NCI-H774 (cell line): ENCODE measurements around the gene ZNF783.
"Not testable (repeated sequence)": the region's sequence is repeated elsewhere in the genome, so short reads cannot be mapped to it uniquely, and the experiment has no call there.

ENCODE experiments used
- DNase-seq: peaks from one replicate; lab custom pipeline; 2025; lab: John Stamatoyannopoulos, UW

The ZNF783 gene

GRCh38 chr7:149300620-149301285 lies 38.8 kb downstream of the ZNF783 start:
- no peak for DNase-seq

GRCh38 chr7:149302222-149302621 lies 40.2 kb downstream of the ZNF783 start:
- DNase-seq = no peak

GRCh38 chr7:149302865-149303264 lies 40.9 kb downstream of the ZNF783 start:
- DNase-seq = no peak

GRCh38 chr7:149304006-149304405 lies 42.0 kb downstream of the ZNF783 start:
- no peak for DNase-seq

- no peak for DNase-seq
Measured at GRCh38 chr7:149306854-149307253, 44.9 kb downstream of the ZNF783 start.

GRCh38 chr7:149307775-149308501 lies 45.9 kb downstream of the ZNF783 start:
- no peak for DNase-seq

GRCh38 chr7:149310113-149310836 lies 48.3 kb downstream of the ZNF783 start:
- DNase-seq = no peak

- DNase-seq = no peak
Measured at GRCh38 chr7:149310990-149311573, 49.1 kb downstream of the ZNF783 start.

GRCh38 chr7:149313981-149314380 lies 52.0 kb downstream of the ZNF783 start:
- no peak for DNase-seq

GRCh38 chr7:149316606-149317005 lies 54.6 kb downstream of the ZNF783 start:
- DNase-seq = no peak

- no peak for DNase-seq
Measured at GRCh38 chr7:149317496-149317895, 55.5 kb downstream of the ZNF783 start.

- DNase-seq = no peak
Measured at GRCh38 chr7:149317986-149318672, 56.1 kb downstream of the ZNF783 start.

GRCh38 chr7:149319376-149319775 lies 57.4 kb downstream of the ZNF783 start:
- no peak for DNase-seq

GRCh38 chr7:149320313-149321124 lies 58.5 kb downstream of the ZNF783 start:
- no peak for DNase-seq

- DNase-seq = not testable (repeated sequence)
Measured at GRCh38 chr7:149321125-149321905, 59.3 kb downstream of the ZNF783 start.

- DNase-seq = no peak
Measured at GRCh38 chr7:149321978-149322541, 60.1 kb downstream of the ZNF783 start.

- no peak for DNase-seq
Measured at GRCh38 chr7:149322737-149323136, 60.7 kb downstream of the ZNF783 start.

- DNase-seq = no peak
Measured at GRCh38 chr7:149325248-149325647, 63.3 kb downstream of the ZNF783 start.

- DNase-seq = no peak
Measured at GRCh38 chr7:149329265-149329664, 67.3 kb downstream of the ZNF783 start.

- DNase-seq = no peak
Measured at GRCh38 chr7:149329766-149330334, 67.9 kb downstream of the ZNF783 start.
